BLaER1 treated with 17β-estradiol and CSF1 and Interleukin-3, amounts not matched to agents 10 nM and 100 nM (cell line): ENCODE results near the gene PLK1.
"Not testable (repeated sequence)": the region's sequence is repeated elsewhere in the genome, so short reads cannot be mapped to it uniquely, and the experiment has no call there.

ENCODE experiments used
- H3K27ac ChIP-seq, 11 experiments: shearing (Covaris generic); formaldehyde crosslinking; 2 replicates each; pipeline ENCODE4 v1.8.1; 2022
- H3K27me3 ChIP-seq, 11 experiments: shearing (Covaris generic); formaldehyde crosslinking; 2 replicates each; pipeline ENCODE4 v1.8.1; 2022
- H3K36me3 ChIP-seq, 11 experiments: shearing (Covaris generic); formaldehyde crosslinking; 2 replicates each; pipeline ENCODE4 v1.8.1; 2022
- H3K4me1 ChIP-seq, 10 experiments: shearing (Covaris generic); formaldehyde crosslinking; 2 replicates each; pipeline ENCODE4 v1.8.1; 2022
- H3K4me2 ChIP-seq, 11 experiments: shearing (Covaris generic); formaldehyde crosslinking; 2 replicates each; pipeline ENCODE4 v1.8.1; 2022
- H3K4me3 ChIP-seq, 10 experiments: shearing (Covaris generic); formaldehyde crosslinking; 2 replicates each; pipeline ENCODE4 v1.8.1; 2022
- H3K9ac ChIP-seq, 11 experiments: shearing (Covaris generic); formaldehyde crosslinking; 2 replicates each; pipeline ENCODE4 v1.8.1; 2022
- H3K9me3 ChIP-seq, 11 experiments: shearing (Covaris generic); formaldehyde crosslinking; replicated peaks in 1 of 11; 2 replicates each; pipeline ENCODE4 v1.8.1; 2022
- H4K20me1 ChIP-seq, 11 experiments: shearing (Covaris generic); formaldehyde crosslinking; 2 replicates each; pipeline ENCODE4 v1.8.1; 2022
- Cebpa-rat ChIP-seq, 11 experiments: shearing (Covaris generic); IDR thresholded peaks; 2 replicates each; pipeline ENCODE4 v1.8.1; 2022

Gene PLK1

GRCh38 chr16:23711785-23712184 is 33.1 kb downstream of the PLK1 start:
- peaks cover 11 to 28% (median 16%) of the 10 kb centered on the region in 11 experiments; a peak in 20 of 22 replicates for H3K9me3 ChIP-seq

GRCh38 chr16:23712976-23713375 is 34.3 kb downstream of the PLK1 start, which contains the start of gene ERN2:
ERN2 (minus strand) TSS chr16:23713222; CDS start chr16:23713187, 35 bp downstream.
- Histone ChIP-seq H3K36me3 (no peaks in the 10 kb centered on the region), H3K4me1 (no peaks in the 10 kb centered on the region), H3K27ac (no peak within 1 kb of the TSS), H3K9me3 (peaks cover 11 to 28% (median 16%) of the 10 kb centered on the region in 11 experiments; a peak in 20 of 22 replicates), H4K20me1 (no peaks in the 10 kb centered on the region), H3K4me2 (no peak within 1 kb of the TSS), H3K4me3 (no peak within 1 kb of the TSS), H3K27me3 (no peaks in the 10 kb centered on the region), H3K9ac (no peak within 1 kb of the TSS)
- TF ChIP-seq Cebpa-rat (IDR thresholded peaks at IDR 0.05): no peak

More at GRCh38 chr16:23711785-23712184, 33.1 kb downstream of the PLK1 start:
- Histone ChIP-seq H4K20me1 (no peaks in the 10 kb centered on the region), H3K4me1 (no peaks in the 10 kb centered on the region), H3K27me3 (no peaks in the 10 kb centered on the region), H3K4me3 (no peak overlapping the region), H3K27ac (no peak overlapping the region), H3K9ac (no peak overlapping the region), H3K4me2 (no peak overlapping the region), H3K36me3 (no peaks in the 10 kb centered on the region)
- no peak for TF ChIP-seq Cebpa-rat (IDR thresholded peaks at IDR 0.05)

- Histone ChIP-seq H3K27ac (no peak overlapping the region), H3K4me1 (no peaks in the 10 kb centered on the region), H4K20me1 (no peaks in the 10 kb centered on the region), H3K4me2 (no peak overlapping the region), H3K9ac (no peak overlapping the region), H3K9me3 (peaks cover 0 to 3% (median 0%) of the 10 kb centered on the region in 11 experiments; a peak in 1 of 22 replicates), H3K27me3 (no peaks in the 10 kb centered on the region), H3K36me3 (no peaks in the 10 kb centered on the region), H3K4me3 (no peak overlapping the region)
- TF ChIP-seq Cebpa-rat (IDR thresholded peaks at IDR 0.05): no peak
Observed at GRCh38 chr16:23716484-23716883, 37.8 kb downstream of the PLK1 start.

- H3K9ac ChIP-seq, H3K4me1 ChIP-seq, H3K27ac ChIP-seq, H3K4me2 ChIP-seq, H3K27me3 ChIP-seq, H4K20me1 ChIP-seq, H3K4me3 ChIP-seq, H3K36me3 ChIP-seq: not testable (repeated sequence)
- peaks cover 14 to 26% (median 18%) of the 10 kb centered on the region in 11 experiments for H3K9me3 ChIP-seq
Observed at GRCh38 chr16:23722613-23723240, 44.0 kb downstream of the PLK1 start.

- Histone ChIP-seq H3K4me3 (no peak overlapping the region), H3K36me3 (no peaks in the 10 kb centered on the region), H3K27ac (no peak overlapping the region), H3K4me2 (no peak overlapping the region), H3K9me3 (peaks cover 14 to 26% (median 18%) of the 10 kb centered on the region in 11 experiments), H3K4me1 (no peaks in the 10 kb centered on the region), H3K27me3 (no peaks in the 10 kb centered on the region), H4K20me1 (no peaks in the 10 kb centered on the region), H3K9ac (no peak overlapping the region)
- peak in 1 of 11 experiments; percentile 58; a peak in 2 of 22 replicates for TF ChIP-seq Cebpa-rat (IDR thresholded peaks at IDR 0.05)
Observed at GRCh38 chr16:23724096-23724784, 45.6 kb downstream of the PLK1 start.

- peaks cover 14 to 26% (median 18%) of the 10 kb centered on the region in 11 experiments for H3K9me3 ChIP-seq
Observed at GRCh38 chr16:23724785-23725131, 46.1 kb downstream of the PLK1 start.

GRCh38 chr16:23726710-23727109 is 48.0 kb downstream of the PLK1 start:
- Histone ChIP-seq H3K27me3 (no peaks in the 10 kb centered on the region), H3K36me3 (no peaks in the 10 kb centered on the region), H3K27ac (no peak overlapping the region), H3K4me2 (no peak overlapping the region), H3K4me3 (no peak overlapping the region), H3K9ac (no peak overlapping the region), H4K20me1 (no peaks in the 10 kb centered on the region), H3K9me3 (peaks cover 14 to 22% (median 18%) of the 10 kb centered on the region in 11 experiments), H3K4me1 (0 out of 20 replicates have a peak, but pooled peaks cover 0 to 3% (median 0%) of the 10 kb centered on the region in 10 experiments)
- no peak for TF ChIP-seq Cebpa-rat (IDR thresholded peaks at IDR 0.05)

More at GRCh38 chr16:23724785-23725131, 46.1 kb downstream of the PLK1 start:
- Histone ChIP-seq H3K9ac (no peak overlapping the region), H4K20me1 (no peaks in the 10 kb centered on the region), H3K4me3 (no peak overlapping the region), H3K27ac (no peak overlapping the region), H3K36me3 (no peaks in the 10 kb centered on the region), H3K27me3 (no peaks in the 10 kb centered on the region), H3K4me2 (no peak overlapping the region), H3K4me1 (0 out of 20 replicates have a peak, but pooled peaks cover 0 to 2% (median 0%) of the 10 kb centered on the region in 10 experiments)
- no peak for TF ChIP-seq Cebpa-rat (IDR thresholded peaks at IDR 0.05)

- no peak for TF ChIP-seq Cebpa-rat (IDR thresholded peaks at IDR 0.05)
- H3K27ac ChIP-seq: no peak overlapping the region
- peaks cover 6 to 8% (median 7%) of the 10 kb centered on the region in 11 experiments; a peak in 21 of 22 replicates for H3K9me3 ChIP-seq
- 0 out of 20 replicates have a peak, but pooled peaks cover 0 to 3% (median 0%) of the 10 kb centered on the region in 10 experiments for H3K4me1 ChIP-seq
- H3K4me2 ChIP-seq: peak overlapping the region in 1 of 11 experiments; percentile 15; a peak in 3 of 22 replicates
- no peaks in the 10 kb centered on the region for H4K20me1 ChIP-seq
- no peak overlapping the region for H3K9ac ChIP-seq
- no peak overlapping the region for H3K4me3 ChIP-seq
- no peaks in the 10 kb centered on the region for H3K36me3 ChIP-seq
- H3K27me3 ChIP-seq: no peaks in the 10 kb centered on the region
Observed at GRCh38 chr16:23728112-23728477, 49.4 kb downstream of the PLK1 start.

- Histone ChIP-seq H3K4me2 (peak overlapping the region in 1 of 11 experiments; percentile 42; a peak in 2 of 22 replicates), H3K27me3 (no peaks in the 10 kb centered on the region), H3K9ac (no peak overlapping the region), H3K36me3 (no peaks in the 10 kb centered on the region), H4K20me1 (no peaks in the 10 kb centered on the region), H3K4me1 (0 out of 20 replicates have a peak, but pooled peaks cover 0 to 3% (median 0%) of the 10 kb centered on the region in 10 experiments), H3K9me3 (no peaks in the 10 kb centered on the region), H3K4me3 (no peak overlapping the region), H3K27ac (no peak overlapping the region)
- no peak for TF ChIP-seq Cebpa-rat (IDR thresholded peaks at IDR 0.05)
Observed at GRCh38 chr16:23729503-23730424, 51.1 kb downstream of the PLK1 start.
